ENCODE results near the gene FJX1. TPM values are rescaled to one million over a fixed set of nuclear protein-coding genes. Genes with fewer than 3 reads are reported as not detected.
A peak's percentile ranks its signal among the peaks of the same experiment; 100 is the strongest.

The FJX1 gene
- 1 to 10 TPM in 5 of 6 experiments, under 1 TPM in 1; 0.79 to 4.2 (median 1.3) TPM for total RNA-seq
- long read RNA-seq: 0 reads

GRCh38 chr11:35617687-35618496 is at the start of gene FJX1:
Gene FJX1 (plus strand): TSS chr11:35618460. CDS start chr11:35618637, 177 bp downstream.
- WGBS (ENCODE audit: insufficient coverage, low coverage, low lambda C conversion rate, missing lambda C conversion rate): 9% methylated on average over 20 of the region's 57 CpGs
- TF ChIP-seq POLR2A (IDR thresholded peaks at IDR 0.05): no peak
- no peak for TF ChIP-seq CTCF (IDR thresholded peaks at IDR 0.05)
- Histone ChIP-seq H3K27ac (peak within 1 kb of the TSS; percentile 41 to 83 (median 45)), H3K4me3 (peak within 1 kb of the TSS; percentile 39 to 60 (median 45)), H3K4me1 (peaks cover 0 to 22% (median 4%) of the 10 kb centered on the region in 4 donors), H3K36me3 (no peaks in the 10 kb centered on the region), H3K9me3 (no peaks in the 10 kb centered on the region), H3K27me3 (peaks cover 0 to 5% of the 10 kb centered on the region in 2 donors)
- DNase-seq: peak; percentile 49 to 57 (median 55)
- intact Hi-C loops (cut with DNase I): loop anchor here (5.0 to 10.0 kb wide), 5 partner anchors 197 to 647 kb away; no protein-coding TSS in a partner anchor
- ATAC-seq: peak; percentile 49 to 64 (median 58)

GRCh38 chr11:35571696-35572095 is 46.6 kb upstream of the FJX1 start:
- no peak overlapping the region for H3K4me3 ChIP-seq
- ATAC-seq: no peak
- intact Hi-C loops (cut with DNase I): no loop called here
- WGBS (ENCODE audit: insufficient coverage, low coverage, low lambda C conversion rate, missing lambda C conversion rate): 50% methylated on average over 3 of the region's 3 CpGs
- no peak overlapping the region for H3K27ac ChIP-seq
- no peaks in the 10 kb centered on the region for H3K4me1 ChIP-seq
- no peaks in the 10 kb centered on the region for H3K27me3 ChIP-seq
- no peak for TF ChIP-seq CTCF (IDR thresholded peaks at IDR 0.05)
- TF ChIP-seq POLR2A (IDR thresholded peaks at IDR 0.05): no peak
- no peaks in the 10 kb centered on the region for H3K36me3 ChIP-seq
- DNase-seq: no peak
- no peaks in the 10 kb centered on the region for H3K9me3 ChIP-seq

GRCh38 chr11:35579557-35580396 is 38.5 kb upstream of the FJX1 start:
- Histone ChIP-seq H3K36me3 (no peaks in the 10 kb centered on the region), H3K9me3 (no peaks in the 10 kb centered on the region), H3K27me3 (no peaks in the 10 kb centered on the region), H3K4me1 (no peaks in the 10 kb centered on the region), H3K4me3 (no peak overlapping the region), H3K27ac (no peak overlapping the region)
- DNase-seq: no peak
- intact Hi-C loops (cut with DNase I): no loop called here
- 34% methylated on average over 7 of the region's 7 CpGs for WGBS (ENCODE audit: insufficient coverage, low coverage, low lambda C conversion rate, missing lambda C conversion rate)
- no peak for TF ChIP-seq CTCF (IDR thresholded peaks at IDR 0.05)
- no peak for TF ChIP-seq POLR2A (IDR thresholded peaks at IDR 0.05)
- peak in 2 of 4 donors; percentile 27 to 73 for ATAC-seq

- no peak for ATAC-seq
- Histone ChIP-seq H3K9me3 (no peaks in the 10 kb centered on the region), H3K4me1 (no peaks in the 10 kb centered on the region), H3K36me3 (no peaks in the 10 kb centered on the region), H3K27me3 (no peaks in the 10 kb centered on the region), H3K27ac (no peak overlapping the region), H3K4me3 (no peak overlapping the region)
- no peak for DNase-seq
- no peak for TF ChIP-seq CTCF (IDR thresholded peaks at IDR 0.05)
- no peak for TF ChIP-seq POLR2A (IDR thresholded peaks at IDR 0.05)
- 89% methylated on average over 2 of the region's 2 CpGs for WGBS (ENCODE audit: insufficient coverage, low coverage, low lambda C conversion rate, missing lambda C conversion rate)
- intact Hi-C loops (cut with DNase I): no loop called here
These were observed 37.9 kb upstream of the FJX1 start for GRCh38 chr11:35580397-35580781.
